HUES48 (cell line): ENCODE results near the gene BIRC6.

Source experiments
- H3K27ac ChIP-seq: one replicate; pipeline ENCODE4 v1.7.0; 2013; ENCODE audit warnings: low read depth, low read length, inconsistent platforms
- H3K27me3 ChIP-seq: 2 replicates; pipeline ENCODE4 v1.6.1; 2013; ENCODE audit warnings: mild to moderate bottlenecking, low read length; ENCODE audit not compliant: control insufficient read depth, insufficient read depth
- H3K36me3 ChIP-seq: 2 replicates; pipeline ENCODE4 v1.6.1; 2013; ENCODE audit warnings: low read length; ENCODE audit not compliant: control insufficient read depth, insufficient read depth
- H3K4me1 ChIP-seq: 2 replicates; pipeline ENCODE4 v1.6.1; 2013; ENCODE audit warnings: mild to moderate bottlenecking, low read length; ENCODE audit not compliant: control insufficient read depth, insufficient read depth
- H3K4me3 ChIP-seq: 2 replicates; pipeline ENCODE4 v1.5.1; 2013; ENCODE audit warnings: mild to moderate bottlenecking, low read depth, low read length
- H3K9ac ChIP-seq: 2 replicates; pipeline ENCODE4 v1.6.1; 2013; ENCODE audit warnings: mild to moderate bottlenecking, low read depth, low read length, moderate library complexity
- H3K9me3 ChIP-seq: 2 replicates; pipeline ENCODE4 v1.6.1; 2013; ENCODE audit warnings: low read length; ENCODE audit not compliant: control insufficient read depth, insufficient read depth

Gene BIRC6

GRCh38 chr2:32375228-32375892 is 18.5 kb downstream of the BIRC6 start:
- H3K27me3 ChIP-seq = no peaks in the 10 kb centered on the region
- H3K27ac ChIP-seq = no peak overlapping the region
- H3K4me3 ChIP-seq = no peak overlapping the region
- H3K36me3 ChIP-seq = peaks cover 5% of the 10 kb centered on the region; the same call in 1 of the 2 replicates
- H3K9ac ChIP-seq = no peak overlapping the region
- no peaks in the 10 kb centered on the region for H3K9me3 ChIP-seq
- no peaks in the 10 kb centered on the region for H3K4me1 ChIP-seq

- no peaks in the 10 kb centered on the region for H3K9me3 ChIP-seq
- H3K27me3 ChIP-seq = no peaks in the 10 kb centered on the region
- H3K9ac ChIP-seq = no peak overlapping the region
- no peak overlapping the region for H3K4me3 ChIP-seq
- H3K36me3 ChIP-seq = peaks cover 17% of the 10 kb centered on the region
- no peaks in the 10 kb centered on the region for H3K4me1 ChIP-seq
- no peak overlapping the region for H3K27ac ChIP-seq
Observed at GRCh38 chr2:32376756-32377155, 19.9 kb downstream of the BIRC6 start.

GRCh38 chr2:32377928-32378327 is 21.1 kb downstream of the BIRC6 start:
- Histone ChIP-seq H3K9ac (no peak overlapping the region), H3K27ac (no peak overlapping the region), H3K36me3 (peaks cover 25% of the 10 kb centered on the region), H3K27me3 (no peaks in the 10 kb centered on the region), H3K4me1 (no peaks in the 10 kb centered on the region), H3K9me3 (no peaks in the 10 kb centered on the region), H3K4me3 (no peak overlapping the region)

GRCh38 chr2:32379352-32379751 is 22.5 kb downstream of the BIRC6 start:
- Histone ChIP-seq H3K4me3 (no peak overlapping the region), H3K4me1 (no peaks in the 10 kb centered on the region), H3K9ac (no peak overlapping the region), H3K27ac (no peak overlapping the region), H3K9me3 (no peaks in the 10 kb centered on the region), H3K27me3 (no peaks in the 10 kb centered on the region), H3K36me3 (peaks cover 37% of the 10 kb centered on the region)

- Histone ChIP-seq H3K9ac (no peak overlapping the region), H3K4me1 (no peaks in the 10 kb centered on the region), H3K9me3 (no peaks in the 10 kb centered on the region), H3K4me3 (no peak overlapping the region), H3K27ac (no peak overlapping the region), H3K27me3 (no peaks in the 10 kb centered on the region), H3K36me3 (peaks cover 76% of the 10 kb centered on the region)
Observed at GRCh38 chr2:32383858-32384257, 27.0 kb downstream of the BIRC6 start.

GRCh38 chr2:32384529-32384928 is 27.7 kb downstream of the BIRC6 start:
- Histone ChIP-seq H3K27ac (no peak overlapping the region), H3K36me3 (peaks cover 82% of the 10 kb centered on the region), H3K9me3 (no peaks in the 10 kb centered on the region), H3K4me3 (no peak overlapping the region), H3K9ac (no peak overlapping the region), H3K27me3 (no peaks in the 10 kb centered on the region), H3K4me1 (no peaks in the 10 kb centered on the region)

GRCh38 chr2:32386739-32387138 is 29.9 kb downstream of the BIRC6 start:
- H3K36me3 ChIP-seq = peaks cover 79% of the 10 kb centered on the region
- H3K9ac ChIP-seq = no peak overlapping the region
- H3K4me3 ChIP-seq = no peak overlapping the region
- no peaks in the 10 kb centered on the region for H3K27me3 ChIP-seq
- H3K27ac ChIP-seq = no peak overlapping the region
- no peaks in the 10 kb centered on the region for H3K4me1 ChIP-seq
- no peaks in the 10 kb centered on the region for H3K9me3 ChIP-seq

GRCh38 chr2:32399221-32399620 is 42.4 kb downstream of the BIRC6 start:
- no peaks in the 10 kb centered on the region for H3K4me1 ChIP-seq
- H3K9me3 ChIP-seq = no peaks in the 10 kb centered on the region
- no peaks in the 10 kb centered on the region for H3K27me3 ChIP-seq
- H3K4me3 ChIP-seq = no peak overlapping the region
- H3K27ac ChIP-seq = no peak overlapping the region
- peaks cover 69% of the 10 kb centered on the region for H3K36me3 ChIP-seq
- no peak overlapping the region for H3K9ac ChIP-seq

GRCh38 chr2:32402091-32402490 is 45.3 kb downstream of the BIRC6 start:
- H3K4me1 ChIP-seq = no peaks in the 10 kb centered on the region
- no peak overlapping the region for H3K4me3 ChIP-seq
- H3K36me3 ChIP-seq = peaks cover 62% of the 10 kb centered on the region
- no peaks in the 10 kb centered on the region for H3K27me3 ChIP-seq
- H3K27ac ChIP-seq = no peak overlapping the region
- H3K9ac ChIP-seq = no peak overlapping the region
- H3K9me3 ChIP-seq = no peaks in the 10 kb centered on the region

GRCh38 chr2:32403782-32404181 is 47.0 kb downstream of the BIRC6 start:
- no peak overlapping the region for H3K27ac ChIP-seq
- no peaks in the 10 kb centered on the region for H3K9me3 ChIP-seq
- H3K27me3 ChIP-seq = no peaks in the 10 kb centered on the region
- peaks cover 59% of the 10 kb centered on the region for H3K36me3 ChIP-seq
- H3K4me1 ChIP-seq = no peaks in the 10 kb centered on the region
- H3K4me3 ChIP-seq = no peak overlapping the region
- no peak overlapping the region for H3K9ac ChIP-seq

GRCh38 chr2:32404691-32405090 is 47.9 kb downstream of the BIRC6 start:
- peaks cover 59% of the 10 kb centered on the region for H3K36me3 ChIP-seq
- H3K27me3 ChIP-seq = no peaks in the 10 kb centered on the region
- no peaks in the 10 kb centered on the region for H3K4me1 ChIP-seq
- no peak overlapping the region for H3K9ac ChIP-seq
- no peak overlapping the region for H3K4me3 ChIP-seq
- H3K27ac ChIP-seq = no peak overlapping the region
- H3K9me3 ChIP-seq = no peaks in the 10 kb centered on the region
